GM19025 (cell line): ENCODE data around the gene HIVEP2.

Source experiments
- ATAC-seq: cut with Tn5 transposase; IDR thresholded peaks from one replicate; pipeline ENCODE4 v1.9.1; 2021; ENCODE audit warnings: mild to moderate bottlenecking, low read depth, moderate library complexity; ENCODE audit not compliant: unreplicated experiment

The HIVEP2 gene

DNA sequence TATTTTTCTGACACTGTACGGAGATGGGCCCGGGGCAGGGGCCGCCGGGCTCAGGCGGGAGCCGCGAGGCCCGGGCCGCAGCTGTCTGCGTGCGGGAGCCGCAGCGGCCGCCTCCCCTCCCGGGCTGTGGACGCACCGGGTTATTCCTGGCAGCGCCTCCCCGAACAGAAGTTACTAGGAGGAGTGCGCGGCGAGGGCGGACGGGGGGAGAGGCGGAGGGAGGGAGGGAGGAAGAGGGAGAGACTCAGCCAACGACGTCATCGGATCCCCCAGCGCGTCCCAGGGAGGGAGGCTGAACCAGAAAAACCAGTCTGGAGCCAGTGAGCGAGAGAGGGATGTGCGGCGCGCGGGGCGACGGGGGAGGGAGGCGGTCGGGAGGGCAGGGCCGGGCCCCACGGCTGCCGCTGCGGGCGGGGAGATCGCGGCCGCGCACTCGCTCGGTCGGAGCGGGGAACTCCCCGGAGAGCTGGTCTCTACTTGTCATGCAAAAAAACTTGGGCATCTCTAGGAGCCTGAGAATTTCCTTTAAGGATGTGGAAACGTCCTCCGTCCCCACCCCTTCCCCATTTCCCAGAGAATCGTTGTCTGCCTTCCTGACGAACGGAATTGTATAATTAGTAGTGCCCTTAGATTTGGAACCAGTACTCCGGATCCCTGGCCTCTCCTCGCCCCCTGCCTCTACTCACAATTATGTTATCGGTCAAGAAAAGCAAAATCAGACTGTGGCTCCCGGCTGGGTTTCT is 1.4 kb upstream of the HIVEP2 start:
- ATAC-seq, result peak; percentile 18

DNA sequence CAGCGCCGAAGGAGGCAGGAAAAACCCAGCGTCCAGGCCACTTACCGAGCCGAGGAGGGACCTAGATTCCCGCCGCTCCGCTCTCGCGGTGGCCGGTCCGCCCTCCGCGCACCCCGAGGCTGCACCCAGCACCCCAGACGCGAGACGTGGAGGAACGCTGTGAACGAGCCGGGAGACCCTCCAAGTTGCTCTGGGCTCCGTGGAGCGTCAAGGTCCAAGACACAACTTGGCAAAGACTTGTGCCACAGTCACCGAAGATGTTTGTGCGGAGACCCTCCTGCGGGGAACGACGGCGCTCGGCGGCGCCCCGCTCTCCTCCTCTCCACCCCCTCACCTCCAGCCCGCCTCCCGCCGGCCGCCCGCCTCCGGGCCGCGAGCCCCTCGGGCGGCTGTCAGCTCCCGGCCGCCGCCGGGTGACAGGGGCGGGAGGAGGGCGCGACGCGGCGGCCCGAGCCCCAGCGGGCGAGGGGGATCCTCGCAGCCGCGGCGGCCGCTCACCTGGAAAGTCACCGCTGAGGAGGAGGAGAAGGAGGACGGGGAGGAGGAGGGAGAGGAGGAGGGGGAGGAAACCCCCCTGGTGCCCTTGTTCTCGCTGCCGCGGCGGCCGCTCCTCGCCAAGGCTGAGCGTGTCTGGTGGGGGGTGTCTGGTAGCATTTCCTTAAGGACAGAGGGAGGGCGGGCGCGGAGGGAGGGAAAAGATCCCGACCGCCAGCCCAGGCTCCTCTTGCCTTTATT is 637 bp upstream of the HIVEP2 start:
- peak; percentile 8 for ATAC-seq

DNA sequence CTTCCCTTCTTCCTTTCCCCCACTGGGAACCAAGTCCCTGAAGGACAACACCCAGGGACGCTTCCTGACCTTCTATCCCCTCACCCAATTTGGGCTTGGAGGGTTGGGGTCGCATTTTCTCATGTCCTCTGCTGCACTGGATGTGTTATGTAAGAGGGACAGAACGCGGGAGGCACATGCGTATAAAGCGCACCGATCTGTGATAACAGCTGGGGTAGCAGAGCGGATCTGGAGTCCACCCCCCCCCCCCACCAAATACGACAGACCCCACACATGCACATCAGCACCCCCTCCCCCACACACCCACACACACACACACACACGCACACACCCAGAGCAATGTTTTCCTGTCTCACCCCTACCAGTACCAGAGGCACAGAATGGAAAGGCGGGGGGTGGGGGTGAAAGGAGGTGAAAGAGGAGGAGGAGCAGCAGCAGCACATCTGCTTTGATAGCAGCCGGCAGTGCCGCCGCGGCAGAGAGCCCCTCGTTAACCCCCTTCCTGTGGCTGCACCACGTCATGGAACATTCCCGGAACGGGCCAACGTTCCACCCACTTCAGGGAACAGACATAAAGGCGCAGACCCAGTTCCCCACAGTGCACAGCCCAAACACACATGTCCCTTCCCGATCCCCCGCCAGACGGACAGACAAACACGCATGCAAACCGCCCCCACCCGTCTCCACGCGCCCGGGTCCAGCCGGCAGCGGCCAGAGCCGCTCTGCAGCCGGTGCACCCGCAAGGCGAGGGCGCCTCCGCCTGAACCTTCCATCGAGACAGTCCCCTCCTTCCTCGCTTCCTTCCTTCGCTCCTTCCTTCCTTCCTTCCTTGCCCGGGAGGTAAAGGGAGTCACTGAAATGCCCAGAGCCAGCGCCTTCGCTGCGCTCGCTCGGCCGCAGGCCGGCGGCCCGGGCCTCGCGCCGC is 590 bp downstream of the HIVEP2 start:
- no peak for ATAC-seq

DNA sequence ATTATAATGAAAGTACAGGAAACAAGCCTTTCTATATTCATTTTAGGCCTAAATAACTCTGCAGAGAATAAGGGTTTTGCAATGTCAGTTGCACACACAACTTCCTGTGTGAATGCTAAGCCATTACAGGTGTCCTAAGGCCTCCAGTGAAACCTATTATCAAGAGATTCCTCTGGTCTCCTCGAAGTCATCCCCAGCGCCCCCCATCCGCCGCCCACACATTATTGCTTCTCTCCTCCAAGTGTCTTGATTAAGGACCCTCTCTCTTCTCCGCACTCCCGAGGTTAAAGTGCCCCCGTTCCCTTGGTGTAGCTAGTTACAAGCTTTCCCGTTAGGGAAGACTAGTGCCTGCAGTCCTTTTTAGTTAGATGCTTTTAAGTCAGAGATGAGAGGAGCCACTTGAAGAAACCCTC is 1.3 kb downstream of the HIVEP2 start:
- ATAC-seq, result no peak

DNA sequence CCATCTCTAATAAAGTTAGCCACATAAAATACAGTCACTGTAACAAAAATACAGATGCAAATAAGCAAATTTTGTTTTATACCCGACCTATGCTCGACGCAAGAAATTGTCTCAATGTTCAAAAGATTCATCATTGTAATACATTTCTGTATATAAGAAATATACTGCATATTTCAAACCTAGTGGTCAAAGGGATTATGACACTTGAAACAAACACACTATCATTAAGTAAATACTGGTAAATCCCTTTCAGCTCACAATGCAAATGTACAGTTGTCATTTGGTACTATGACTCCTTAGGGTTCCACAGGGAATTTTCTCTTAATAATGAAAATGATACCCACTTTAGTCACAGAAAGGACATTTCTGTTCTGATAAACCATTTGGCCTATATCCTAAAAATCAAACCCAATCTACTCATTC is 2.2 kb downstream of the HIVEP2 start:
- ATAC-seq, result no peak

DNA sequence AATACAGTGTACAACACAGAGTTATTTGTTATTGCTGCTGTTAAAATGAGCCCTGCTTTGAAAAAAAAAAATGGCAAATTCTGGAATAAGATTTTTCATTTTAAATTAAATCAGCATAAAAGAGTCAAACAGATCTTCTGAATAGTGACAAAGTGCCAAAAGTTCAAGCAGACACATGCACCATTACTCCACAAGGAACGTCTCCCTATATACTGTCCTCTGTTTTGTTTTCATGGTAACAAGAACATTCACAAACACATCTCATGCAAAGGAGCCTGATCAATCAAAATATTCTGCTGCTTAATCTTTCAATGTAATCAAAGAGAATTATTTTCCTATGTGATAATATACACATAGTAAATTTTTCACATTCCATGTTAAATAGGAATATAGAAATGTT is 2.7 kb downstream of the HIVEP2 start:
- ATAC-seq, result no peak

DNA sequence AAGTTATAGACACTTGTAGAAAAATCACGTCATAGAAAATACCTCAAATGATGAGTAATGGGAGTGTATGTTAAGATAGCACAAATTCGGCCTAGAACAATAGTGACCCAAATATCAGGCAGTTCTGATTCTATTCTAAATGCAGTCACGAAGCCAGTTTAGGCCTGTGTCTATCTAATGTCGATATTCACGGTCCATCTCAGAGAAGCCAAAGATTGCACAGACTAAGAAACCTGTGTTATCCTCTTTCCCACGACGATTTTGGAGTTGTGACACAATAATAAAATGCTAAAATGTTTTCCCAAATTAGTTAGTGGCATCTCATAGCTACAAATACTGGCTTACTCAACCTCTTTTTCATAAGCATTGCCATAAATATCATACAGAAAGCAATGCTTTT is 4.0 kb downstream of the HIVEP2 start:
- ATAC-seq, result no peak

DNA sequence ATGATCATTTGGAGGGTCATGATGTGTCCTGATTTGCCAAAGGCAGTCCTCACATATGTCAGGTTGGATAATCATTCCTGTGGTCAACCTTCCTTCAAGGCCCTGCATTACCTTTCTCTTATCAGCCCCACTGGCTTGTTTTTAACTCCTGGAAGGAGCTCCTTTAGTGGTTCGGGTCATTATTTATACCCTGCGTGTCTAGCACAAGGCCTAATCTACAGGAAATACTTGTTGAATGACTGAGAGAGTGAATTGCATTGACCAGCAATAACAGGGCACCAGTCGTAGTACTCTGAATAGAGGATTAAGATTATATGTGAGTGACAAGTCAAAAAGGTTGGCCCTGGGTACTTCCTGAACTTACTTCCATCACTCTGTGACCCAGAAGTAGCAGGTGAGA is 4.5 kb downstream of the HIVEP2 start:
- ATAC-seq, result no peak

DNA sequence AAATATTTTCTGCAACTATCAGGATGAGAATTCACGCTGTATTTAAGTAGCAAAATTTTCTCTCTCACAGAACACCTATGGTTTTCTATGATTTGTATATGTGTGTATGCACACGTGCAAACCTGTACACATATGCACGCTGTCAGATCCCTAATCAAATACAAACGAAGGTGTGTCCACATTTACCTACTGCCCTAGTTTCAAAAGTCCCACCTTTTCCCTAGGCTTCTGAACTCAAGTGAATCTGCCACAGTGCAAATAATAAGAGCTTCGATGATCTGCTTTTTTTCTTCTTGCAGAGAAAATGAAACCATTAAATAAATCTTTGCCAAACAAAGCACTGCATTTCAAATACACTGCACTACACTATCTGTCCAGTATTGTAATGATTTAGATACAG is 6.5 kb downstream of the HIVEP2 start:
- ATAC-seq, result no peak

DNA sequence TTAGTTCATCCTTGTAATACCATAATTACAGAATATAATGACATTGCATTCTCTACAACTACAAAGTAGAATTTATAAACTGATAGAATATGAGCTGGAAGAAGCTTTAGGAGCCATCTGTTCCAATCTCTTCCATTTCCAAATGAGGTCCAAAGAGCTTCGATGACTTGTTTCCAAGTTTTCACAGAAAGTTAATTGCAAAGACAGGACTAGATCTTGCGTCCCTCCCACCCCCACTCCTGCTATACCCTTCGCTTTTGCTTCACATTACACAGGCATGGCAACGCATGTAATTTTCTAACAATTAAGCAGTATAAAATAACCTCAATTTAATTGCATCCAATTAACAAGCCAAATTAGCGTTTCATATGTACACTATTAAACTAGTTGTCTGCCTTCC is 7.0 kb downstream of the HIVEP2 start:
- no peak for ATAC-seq

DNA sequence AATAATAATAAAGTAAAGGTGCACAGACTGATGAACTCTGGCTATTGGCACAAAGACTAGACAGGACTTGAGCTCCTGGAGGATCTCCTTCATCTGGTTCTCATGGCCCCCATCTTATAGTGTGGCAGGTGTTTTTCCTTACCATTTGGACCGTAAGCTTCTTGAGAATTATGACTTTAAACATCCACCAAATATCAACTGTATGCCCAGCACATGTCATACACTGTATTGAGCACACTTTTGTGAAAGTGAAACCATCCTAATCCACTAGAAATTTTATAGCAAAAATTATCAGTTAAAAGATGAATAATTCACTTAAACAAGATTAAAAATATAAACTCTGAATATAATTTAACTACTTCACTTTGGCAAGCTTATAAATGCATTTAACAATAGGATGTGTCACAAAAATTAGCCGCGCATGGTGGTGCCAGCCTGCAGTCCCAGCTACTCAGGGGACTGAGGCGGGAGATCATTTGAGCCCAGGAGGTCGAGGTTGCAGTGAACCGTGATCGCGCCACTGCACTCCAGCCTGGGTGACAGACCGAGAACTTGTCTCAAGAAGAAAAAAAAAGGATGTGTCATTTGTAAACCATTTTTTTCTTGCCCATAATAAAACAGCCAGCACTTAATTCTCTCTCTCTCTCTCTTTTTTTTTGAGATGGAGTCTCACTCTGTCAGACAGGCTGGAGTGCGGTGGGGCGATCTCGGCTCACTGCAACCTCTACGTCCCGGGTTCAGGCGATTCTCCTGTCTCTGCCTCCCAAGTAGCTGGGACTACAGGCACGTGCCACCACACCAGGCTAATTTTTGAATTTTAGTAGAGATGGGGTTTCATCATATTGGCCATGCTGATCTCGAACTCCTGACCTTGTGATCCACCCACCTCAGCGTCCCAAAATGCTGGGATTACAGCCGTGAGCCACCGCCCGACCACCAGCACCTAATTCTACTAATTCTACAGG is 9.1 kb downstream of the HIVEP2 start:
- ATAC-seq, result peak; percentile 34

DNA sequence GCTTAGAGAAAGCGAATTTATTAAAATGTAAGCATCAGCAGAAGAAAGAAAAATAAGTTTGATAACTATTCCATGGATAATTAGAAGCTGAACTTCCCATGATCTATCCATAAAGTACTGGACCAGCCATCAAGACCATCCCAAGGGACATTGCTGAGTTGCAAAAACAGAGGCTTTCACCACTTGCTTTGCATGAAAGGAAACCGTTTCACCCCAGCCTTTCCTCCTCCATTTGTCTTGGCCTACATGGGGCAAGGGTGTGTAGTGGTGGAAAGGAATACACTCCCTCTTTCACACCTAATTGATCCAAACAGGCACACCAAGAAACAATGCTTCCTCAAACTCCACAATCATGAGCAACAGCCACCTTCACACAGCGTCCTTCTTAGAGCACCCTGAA is 10.4 kb downstream of the HIVEP2 start:
- no peak for ATAC-seq

DNA sequence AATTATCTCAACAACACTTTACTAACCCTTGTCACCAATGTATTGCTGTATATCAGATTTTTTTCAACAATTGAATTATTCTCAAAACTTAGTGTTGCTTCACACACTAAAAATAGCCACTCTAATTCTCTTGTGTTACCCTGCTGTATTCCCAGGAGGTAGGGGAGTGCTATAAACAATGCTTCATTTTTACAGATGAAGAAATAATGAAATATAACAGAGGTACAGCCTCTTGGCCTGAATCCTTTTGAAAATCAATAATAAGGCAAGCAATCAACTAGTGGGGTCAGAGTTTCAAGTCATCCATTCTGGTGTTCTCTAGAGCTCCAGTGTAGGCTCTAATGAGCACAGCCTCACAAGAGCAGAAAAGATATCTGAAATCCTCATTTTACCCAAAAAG is 10.9 kb downstream of the HIVEP2 start:
- ATAC-seq, result no peak

DNA sequence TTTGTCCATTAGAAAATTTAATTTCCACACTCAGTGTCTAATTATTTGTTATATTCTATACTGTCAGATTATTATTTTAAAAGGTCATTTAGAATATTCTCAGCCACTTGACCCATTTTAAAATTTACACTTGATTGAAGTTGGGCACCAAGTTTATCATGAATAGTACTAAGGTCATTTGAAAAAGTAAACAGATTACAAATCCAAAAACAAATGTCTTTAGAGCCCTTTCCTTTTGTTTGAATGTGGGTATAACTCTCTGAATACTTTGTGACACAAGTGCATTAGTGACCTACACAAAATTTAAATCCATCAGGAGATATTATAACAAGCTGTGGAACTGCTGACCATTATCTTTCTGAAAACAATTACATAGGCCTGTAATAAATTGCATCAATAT is 11.3 kb downstream of the HIVEP2 start:
- no peak for ATAC-seq

DNA sequence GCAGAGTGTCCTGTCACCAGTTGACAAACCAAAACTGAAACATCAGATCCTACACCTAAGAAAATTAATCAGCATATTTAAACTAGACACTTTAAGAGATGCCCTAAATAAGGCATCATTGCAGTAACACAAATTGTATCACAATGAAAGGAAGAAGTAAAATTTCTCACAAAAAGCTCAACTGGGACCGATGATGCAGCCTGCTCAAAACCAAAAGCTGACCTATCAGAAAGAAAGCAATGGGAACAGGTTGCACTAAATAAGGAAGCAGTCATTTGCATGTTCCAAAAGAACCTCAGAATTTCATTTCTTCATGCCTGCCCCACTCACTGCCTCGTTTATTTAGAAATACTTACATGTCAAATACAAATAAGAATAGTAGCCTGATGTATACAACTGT is 12.1 kb downstream of the HIVEP2 start:
- no peak for ATAC-seq

DNA sequence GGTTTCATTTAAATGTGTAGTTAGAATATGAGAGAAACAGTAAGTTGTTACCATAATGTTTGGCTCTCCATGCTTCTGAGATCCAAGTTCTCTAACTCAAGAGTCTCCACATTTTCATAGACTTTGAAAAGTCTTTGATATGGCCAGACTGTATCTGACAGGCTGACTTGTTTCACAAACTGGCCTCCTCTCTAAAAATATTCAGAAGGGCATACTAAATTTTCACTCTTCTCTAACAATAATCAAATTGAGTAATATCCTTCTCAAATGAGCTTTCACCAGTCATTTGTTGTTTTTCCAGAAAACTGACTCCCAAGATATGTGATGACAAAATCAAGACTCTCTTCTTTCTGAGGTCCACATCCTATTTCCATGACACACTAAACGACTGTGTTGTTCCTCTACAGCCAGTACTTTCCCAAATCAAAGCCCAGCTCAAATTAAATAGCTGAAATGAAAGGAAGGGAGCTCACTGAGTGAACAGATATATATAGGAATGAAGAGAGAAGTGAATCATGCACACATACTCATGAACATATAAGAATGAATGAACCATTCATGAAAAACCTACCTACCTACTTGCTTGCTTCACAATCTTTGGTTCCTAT is 15.1 kb downstream of the HIVEP2 start:
- no peak for ATAC-seq

DNA sequence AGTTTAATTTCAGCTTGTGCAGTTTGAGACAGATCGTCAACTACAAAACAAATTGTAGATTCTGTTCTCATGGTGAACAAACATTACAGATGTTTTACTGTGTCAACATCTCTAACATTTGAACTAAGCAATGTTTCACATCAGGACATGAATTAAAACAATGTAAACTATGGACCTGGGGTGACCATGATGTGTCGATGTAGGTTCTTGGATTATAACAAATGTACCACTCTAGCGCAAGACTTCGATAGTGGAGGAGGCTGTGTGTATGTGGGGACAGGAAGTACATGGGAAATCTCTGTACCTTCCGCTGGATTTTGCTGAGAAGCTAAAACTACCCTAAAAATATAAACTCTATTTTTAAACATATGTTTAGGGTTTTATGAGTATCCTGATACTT is 17.1 kb downstream of the HIVEP2 start:
- no peak for ATAC-seq

DNA sequence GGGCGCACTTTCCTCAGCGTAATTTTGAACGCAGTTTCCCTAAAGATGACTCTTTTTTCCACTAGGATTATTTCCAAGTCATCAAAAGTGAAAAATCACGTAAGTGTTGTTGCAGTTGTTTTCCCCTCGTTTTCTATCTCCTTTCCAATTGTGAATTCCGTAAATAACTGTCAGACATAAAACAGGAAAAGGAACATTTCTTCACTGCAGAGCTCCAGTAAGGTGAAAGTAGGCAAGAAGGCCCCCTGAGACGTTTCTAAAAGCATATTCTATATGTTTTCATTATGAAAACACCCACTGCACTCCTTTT is 17.8 kb downstream of the HIVEP2 start:
- no peak for ATAC-seq

DNA sequence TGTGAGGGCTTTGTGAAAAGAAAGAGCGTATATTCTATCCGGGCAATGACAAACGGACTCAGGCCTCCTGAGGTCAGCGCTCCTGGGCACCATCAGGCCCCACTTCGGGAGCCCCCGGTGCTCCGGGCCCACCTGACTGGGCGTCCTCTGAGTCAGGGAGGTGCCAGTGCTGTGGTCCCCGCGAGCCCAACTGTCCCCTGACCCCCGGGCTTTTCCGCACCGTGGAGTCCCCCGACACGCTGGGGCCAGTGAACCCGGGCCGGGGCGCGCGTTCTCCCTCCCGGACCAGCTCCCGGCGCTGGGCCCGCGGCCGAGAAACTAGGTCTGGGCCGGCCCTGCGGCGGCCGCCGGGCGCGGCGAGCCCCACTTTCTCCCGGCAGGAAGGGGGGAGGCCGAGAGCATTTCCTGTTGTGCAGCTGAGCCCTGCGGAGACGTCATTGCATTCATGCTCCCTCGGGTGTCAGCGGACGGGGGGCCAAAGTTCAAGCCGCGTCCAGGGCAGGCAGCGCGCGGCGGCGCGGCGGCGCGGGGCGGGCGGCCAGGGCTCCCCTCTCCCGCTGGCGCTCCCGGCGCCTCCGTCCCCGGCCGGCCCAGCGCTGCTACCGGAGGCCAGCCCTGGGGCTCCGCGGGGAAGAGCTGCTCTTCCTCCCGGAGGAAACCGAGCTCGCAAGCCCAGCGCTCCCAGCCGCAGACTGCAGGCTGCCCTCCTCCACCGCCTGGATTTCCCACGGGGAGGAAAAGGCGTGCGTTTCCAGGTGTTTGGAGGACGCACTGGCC is 18.3 kb downstream of the HIVEP2 start:
- peak; percentile 92 for ATAC-seq
